HG03039 (cell line): ENCODE results near the gene MTCH1.

Source experiments
- ATAC-seq: cut with Tn5 transposase; IDR thresholded peaks from one replicate; pipeline ENCODE4 v1.9.1; 2021; ENCODE audit warnings: mild to moderate bottlenecking, moderate library complexity; ENCODE audit not compliant: unreplicated experiment

The MTCH1 gene

GRCh38 chr6:37017606-37018197, 31.7 kb upstream of the MTCH1 start:
- ATAC-seq, result no peak

- ATAC-seq, result no peak
Observed at GRCh38 chr6:37016995-37017394, 31.0 kb upstream of the MTCH1 start.

- no peak for ATAC-seq
Observed at GRCh38 chr6:37015532-37015931, 29.5 kb upstream of the MTCH1 start.

GRCh38 chr6:37014667-37015066, 28.7 kb upstream of the MTCH1 start:
- no peak for ATAC-seq

- ATAC-seq, result no peak
Observed at GRCh38 chr6:37013516-37014491, 27.8 kb upstream of the MTCH1 start.

DNA sequence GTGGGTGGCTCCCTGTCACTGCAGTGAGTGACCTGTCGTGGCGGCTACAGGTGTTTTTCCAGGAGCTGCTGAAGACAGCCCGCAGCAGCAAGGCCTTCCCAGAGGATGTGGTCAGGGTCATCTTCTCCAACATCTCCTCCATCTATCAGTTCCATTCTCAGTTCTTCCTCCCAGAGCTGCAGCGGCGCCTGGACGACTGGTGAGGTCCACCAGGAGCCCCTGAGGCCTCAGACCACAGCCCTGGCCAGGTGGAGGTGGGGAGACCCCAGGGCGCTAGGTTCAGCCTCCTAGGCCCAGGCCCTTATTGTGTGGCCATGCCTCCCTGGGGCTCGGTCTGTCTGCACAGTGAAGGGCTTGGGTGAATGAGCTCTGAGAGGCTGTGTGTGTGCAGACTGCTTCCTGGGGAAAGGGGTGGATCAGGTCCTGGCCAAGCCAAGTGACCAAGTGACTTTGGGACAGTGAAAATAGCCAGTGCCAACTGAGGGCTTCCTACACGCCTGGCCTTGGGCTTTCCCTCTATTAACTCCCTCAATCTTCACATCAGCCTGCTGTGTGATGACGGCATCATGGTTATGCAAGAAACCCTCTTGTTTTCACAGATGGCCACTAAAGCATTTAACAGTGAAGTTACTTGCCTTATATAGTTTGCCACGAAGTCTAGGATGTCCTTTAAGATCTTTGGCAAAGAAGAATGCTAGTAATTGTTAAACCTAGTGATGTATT, 25.8 kb upstream of the MTCH1 start:
- no peak for ATAC-seq

DNA sequence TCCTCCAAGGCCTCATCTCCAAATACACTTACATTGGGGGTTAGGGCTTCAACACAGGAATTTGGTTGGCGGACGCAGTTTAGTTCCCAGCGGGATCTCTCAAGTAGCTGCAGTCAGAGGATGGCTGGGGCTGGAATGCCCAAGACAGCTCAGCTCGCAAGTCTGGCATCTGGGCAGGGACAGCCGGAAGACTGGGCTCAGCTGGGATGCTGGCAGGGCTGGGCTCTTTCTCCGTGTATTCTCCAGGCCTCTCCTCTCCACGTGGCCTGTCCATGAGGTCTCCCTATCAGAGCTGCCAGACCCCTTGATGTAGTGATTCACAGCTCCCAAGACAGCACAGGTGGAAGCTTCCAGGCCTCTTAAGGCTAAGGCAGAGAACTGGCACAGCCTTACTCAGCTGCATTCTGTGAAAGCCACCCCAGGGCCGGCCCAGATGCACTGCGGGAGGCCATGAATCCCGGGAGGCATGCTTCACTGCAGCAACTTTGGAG, 24.5 kb upstream of the MTCH1 start:
- no peak for ATAC-seq

- no peak for ATAC-seq
Observed at GRCh38 chr6:37008484-37009465, 22.8 kb upstream of the MTCH1 start.

DNA sequence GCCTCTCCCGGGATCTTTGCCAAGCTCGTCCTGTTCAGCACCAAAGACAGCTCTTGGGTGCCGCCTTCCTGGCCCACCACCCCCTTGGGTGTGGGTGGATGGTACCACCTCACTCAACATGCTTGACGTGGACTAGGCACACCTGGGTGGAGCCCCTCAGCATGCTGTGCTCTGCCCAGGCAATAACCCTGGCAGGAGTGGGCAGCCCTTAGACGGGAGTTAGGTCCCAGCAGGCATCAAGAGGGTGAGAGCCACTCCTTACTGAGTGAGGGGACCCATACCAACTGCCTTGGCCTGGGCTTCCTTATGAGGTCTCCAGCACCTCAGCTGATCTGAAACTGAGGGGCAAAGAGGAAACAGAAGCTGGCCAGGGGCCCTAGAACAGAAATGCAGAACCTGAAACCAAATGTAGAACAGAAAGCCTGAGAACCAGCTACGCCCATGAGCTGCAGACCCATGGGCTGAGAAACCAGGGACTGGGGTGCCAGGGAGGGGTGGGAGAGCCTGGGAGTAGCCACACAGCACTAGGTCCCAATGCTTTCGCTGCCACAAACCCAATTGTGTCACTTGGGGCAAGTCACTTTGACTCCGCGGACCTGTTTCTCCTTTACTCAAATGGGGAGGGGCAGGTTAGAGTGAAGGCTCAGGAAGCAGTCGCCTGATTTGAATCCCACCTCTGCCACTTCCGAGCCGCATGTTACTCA, 21.5 kb upstream of the MTCH1 start:
- ATAC-seq, result no peak

DNA sequence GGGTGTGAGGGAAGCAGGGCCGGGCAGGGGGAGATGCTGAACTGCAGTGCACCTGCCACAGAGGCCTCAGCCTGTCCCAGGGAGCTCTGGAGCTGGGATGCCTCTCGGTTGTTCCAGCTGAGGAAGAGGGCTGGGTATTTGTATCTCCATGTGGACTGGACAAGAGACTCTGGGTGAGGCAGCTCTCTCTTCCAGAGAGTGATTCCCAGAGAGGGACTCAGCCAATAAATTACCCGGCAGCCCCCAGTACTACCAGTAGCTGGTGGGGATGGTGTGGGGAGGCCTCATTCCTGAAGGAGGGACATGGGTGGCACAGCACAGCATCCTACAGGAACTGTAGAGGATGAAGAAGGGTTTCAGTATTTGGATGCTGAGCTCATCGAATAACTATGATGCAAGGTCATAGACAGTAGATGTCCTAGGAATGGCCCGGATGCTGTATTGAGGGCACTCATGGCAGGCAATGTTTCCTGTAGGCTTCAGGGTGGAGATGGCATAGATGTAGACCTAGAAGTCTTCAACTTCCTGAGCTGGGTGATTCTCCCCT, 20.9 kb upstream of the MTCH1 start:
- ATAC-seq, result no peak

DNA sequence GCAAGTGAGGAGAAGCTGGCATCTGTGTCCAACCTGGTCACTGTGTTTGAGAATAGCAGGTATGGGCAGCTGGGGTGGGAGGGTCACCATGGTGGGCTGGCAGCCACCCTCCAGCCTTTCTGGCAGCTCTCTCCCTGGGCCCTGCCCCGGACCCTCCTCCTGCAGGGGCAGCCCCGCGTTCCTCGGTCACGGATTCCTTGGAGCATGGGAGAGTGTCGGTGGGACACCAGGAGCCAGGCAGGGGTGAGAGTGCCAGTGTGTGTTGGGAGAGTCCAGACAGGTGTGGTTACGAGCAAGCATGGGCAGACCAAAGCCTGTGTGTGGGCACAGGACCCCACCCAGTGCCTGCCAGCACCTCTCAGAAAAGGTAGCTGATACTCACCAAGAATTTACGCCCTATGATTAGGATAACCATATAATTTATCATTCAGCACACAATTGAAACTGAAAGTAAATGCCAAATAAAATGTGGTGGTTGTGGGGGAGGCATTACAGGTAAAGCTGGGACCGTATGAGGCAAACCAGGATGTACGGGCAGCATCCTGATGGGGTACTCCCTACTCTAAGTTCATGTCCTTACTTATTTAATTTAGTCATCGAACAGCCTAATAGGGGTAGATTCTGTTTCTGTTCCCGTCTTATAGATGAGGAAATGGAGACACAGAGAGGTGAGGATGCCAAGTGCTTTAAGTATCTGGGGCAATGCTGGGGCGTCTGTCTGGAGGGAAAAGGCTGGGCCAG, 20.0 kb upstream of the MTCH1 start:
- ATAC-seq, result peak; percentile 15

- ATAC-seq, result peak; percentile 47
Observed at GRCh38 chr6:37005061-37005810, 19.2 kb upstream of the MTCH1 start, which contains the start of gene FGD2. Gene FGD2 (plus strand): TSS chr6:37005655. CDS start chr6:37005818, 163 bp downstream.

- no peak for ATAC-seq
Observed at GRCh38 chr6:37004044-37004980, 18.3 kb upstream of the MTCH1 start.

- ATAC-seq, result no peak
Observed at GRCh38 chr6:36999751-37000125, 13.7 kb upstream of the MTCH1 start.

DNA sequence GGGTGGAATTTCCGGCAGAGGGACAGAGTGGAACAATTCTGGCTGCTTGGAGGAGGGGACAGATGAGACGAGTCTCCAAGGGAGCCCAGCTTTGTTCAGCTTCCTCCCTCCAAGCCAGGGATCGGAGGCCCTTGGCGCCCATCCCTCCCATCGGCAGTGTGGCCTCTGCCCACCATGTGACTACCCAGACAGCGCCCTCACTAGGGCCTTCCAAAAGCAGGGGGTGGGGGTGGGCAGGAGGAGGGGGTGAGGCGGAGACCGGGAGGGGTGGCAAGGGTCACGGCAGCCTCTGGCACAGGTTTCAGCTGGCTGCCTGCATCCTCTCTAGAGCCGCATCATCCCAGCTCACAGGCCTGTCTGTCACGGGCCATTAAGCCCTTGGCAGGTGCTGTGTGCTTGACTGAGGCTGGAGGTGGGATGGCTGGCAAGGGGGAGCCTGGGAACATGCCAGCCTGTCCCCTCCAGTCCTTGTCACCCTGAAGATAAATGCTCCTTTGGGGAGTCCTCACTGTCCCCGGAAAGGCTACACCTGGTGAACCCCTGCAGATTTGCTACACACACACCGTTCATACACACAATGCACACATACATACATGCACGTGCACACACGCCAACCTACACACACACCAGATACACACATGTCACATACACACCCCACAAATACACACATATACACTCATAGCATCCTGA, 13.2 kb upstream of the MTCH1 start:
- no peak for ATAC-seq

DNA sequence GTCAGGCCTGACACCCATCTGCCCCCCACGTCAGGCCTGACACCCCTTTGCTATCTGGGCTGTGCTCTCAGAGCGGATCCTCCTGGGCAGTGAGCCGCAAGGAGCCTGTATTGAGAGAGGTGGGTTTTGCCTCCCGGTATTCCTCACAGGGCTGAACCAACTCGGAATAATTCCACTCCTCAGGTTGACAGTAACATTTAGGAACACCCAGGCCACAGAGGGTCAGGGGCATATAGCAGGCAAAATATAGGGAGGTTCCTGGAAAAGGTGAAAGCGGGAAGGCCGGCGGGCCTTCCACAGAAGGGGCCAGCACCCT, 12.7 kb upstream of the MTCH1 start:
- ATAC-seq, result no peak
